Measurements from ENCODE around the gene CD177.
"Not testable (repeated sequence)": the region's sequence is repeated elsewhere in the genome, so short reads cannot be mapped to it uniquely, and the experiment has no call there.

Gene CD177

DNA sequence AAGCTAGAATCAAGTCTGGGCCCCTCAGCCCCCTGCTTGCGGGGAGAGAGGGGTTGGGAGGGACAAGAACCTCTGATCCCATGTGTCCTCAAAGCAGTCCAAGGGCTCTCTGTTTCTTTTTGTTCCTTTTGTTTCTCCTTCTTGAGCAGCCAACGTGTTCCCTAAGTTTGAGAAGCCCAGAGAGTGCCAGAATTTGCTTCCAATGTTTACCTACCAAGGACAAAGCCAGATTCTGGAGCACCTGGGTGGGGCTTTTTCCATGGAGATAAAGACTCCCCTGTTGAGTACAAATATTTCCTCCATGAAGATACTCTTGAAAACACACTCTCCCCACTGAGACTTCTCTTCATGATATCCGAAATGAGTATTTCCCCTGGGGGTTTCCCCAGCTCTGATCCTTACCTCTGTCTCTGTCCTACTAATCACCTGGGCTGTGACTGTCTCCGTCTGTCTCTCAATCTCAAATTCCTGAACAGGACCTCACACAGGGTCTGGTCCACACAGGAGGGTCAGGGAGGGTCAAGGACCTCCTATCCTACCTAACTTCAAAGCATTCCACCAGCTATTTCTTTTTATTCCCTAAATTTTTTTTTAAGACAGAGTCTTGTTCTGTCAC is 27.4 kb downstream of the CD177 start:
- no peak for DNase-seq (ENCODE audit: low read depth)

DNA sequence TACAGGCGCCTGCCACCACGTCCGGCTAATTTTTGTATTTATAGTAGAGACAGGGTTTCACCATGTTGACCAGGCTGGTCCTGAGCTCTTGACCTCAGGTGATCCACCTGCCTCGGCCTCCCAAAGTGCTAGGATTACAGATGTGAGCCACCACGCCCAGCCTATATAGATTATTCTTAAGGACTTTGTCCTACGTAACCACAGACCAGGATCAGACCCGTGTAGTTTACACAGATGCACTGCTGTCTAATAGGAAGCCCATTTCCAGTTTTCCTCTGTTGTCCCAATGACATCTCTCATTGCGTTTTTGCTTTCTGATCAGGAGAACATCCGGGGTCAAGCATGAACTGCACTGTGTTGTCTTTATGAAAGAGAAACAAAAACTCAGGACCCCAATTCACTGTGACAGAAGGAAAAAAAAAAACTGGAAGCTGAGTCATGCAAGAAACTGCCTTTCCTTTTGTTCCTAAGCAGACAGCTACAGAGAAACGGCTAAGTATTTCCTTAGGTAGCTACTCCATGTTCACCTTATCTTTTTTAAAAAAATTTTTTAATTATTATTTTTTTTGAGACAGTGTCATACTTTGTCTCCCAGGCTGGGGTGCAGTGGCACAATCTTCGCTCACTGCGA is 29.2 kb downstream of the CD177 start:
- DNase-seq (ENCODE audit: low read depth) = not testable (repeated sequence)

DNA sequence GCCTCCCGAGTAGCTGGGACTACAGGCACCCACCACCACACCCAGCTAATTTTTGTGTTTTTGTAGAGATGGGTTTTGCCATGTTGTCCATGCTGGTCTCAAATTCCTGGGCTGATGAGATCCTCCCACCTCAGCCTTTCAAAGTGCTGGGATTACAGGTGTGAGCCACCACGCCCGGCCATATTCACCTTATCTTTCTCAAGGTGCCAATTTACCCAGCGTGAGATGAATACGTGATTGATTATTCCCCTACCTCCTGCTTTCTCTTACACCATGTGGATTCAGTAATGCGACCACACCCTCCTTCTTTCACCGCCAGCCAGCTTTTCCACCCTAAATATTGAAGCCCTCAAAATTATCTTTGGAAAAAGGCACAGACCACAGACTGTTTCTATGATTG is 29.8 kb downstream of the CD177 start:
- not testable (repeated sequence) for DNase-seq (ENCODE audit: low read depth)

DNA sequence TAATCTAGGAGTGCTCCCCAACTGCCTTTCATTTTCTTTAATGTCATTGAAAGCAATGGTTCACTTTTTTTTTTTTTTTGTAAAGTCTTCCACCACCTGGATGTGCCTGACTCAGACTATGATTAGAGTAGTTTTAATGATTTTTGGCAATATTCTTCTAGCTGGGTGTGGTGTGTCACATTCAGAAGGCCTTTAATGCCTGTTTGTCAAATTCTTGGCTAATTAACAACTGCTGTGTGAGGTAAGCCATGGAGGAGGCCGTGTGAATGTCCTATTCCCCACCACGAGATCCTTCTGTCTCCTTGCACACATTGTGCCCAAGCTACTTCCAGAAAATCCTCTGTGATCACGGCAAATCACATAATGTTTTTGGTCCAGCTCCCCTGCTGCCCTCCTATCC is 30.3 kb downstream of the CD177 start:
- not testable (repeated sequence) for DNase-seq (ENCODE audit: low read depth)

DNA sequence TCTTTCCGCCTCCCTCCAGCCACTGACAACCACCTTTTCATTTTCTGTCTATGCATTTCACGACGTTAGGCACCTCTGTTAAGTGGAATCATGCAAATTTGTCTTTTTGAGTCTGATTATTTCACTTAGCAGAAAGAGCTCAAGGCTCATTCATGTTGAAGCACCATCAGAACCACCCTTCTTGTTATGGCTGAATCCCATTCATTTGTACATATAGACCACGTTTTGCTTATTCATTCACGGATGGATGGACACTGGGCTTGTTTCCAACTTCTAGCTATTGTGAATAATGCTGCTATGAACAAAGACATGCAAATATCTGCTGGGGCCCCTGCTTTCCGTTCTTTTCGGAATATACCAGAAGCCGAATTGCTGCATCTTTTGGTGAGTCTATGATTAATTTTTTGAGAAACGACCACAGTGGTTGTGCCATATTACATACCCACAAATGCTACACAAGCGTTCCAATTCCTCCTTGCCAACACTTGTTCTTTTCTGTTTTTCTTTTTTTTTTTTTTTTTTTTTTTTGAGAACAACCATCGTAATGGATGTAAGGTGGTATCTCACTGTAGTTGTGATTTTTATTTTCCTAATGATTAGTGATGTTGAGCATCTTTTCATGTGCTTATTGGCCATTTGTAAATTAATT is 37.5 kb downstream of the CD177 start:
- DNase-seq (ENCODE audit: low read depth) = not testable (repeated sequence)

DNA sequence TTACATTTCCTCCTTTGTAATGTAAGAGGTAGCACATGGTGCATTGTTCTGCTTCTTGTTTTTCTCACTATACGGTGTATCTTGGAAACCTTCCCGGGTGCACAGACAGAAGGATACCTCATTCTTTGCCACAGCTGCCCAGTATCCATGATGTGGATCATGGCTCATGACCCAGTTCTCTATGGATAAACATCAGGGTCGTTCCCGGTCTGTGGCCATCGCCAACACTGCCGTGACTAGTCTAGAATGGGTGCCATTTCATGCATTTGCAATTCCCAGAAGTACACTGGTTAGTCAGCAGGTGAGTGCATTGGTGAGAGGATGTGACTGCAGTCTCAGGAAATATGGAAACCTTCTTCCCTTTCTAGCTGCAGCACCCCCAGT is 38.1 kb downstream of the CD177 start:
- DNase-seq (ENCODE audit: low read depth) = not testable (repeated sequence)

DNA sequence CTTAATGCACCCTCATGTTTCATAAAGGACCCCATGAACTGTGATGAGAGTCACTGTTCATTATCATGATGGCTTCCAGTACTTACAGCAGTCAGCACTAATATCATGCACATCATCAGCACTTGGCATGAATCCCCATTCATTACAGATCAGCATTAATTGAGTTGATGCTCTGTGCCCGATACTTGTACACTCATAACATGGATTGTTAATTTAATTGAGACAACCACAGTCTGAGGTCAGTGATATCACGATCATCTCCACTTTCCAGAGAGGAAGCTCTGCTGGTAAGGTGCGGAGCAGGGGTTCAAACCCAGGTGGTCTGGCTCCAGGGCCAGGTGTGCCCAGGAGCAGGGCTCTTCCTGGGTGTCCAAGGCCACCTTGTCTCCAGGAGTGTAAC is 40.0 kb downstream of the CD177 start:
- not testable (repeated sequence) for DNase-seq (ENCODE audit: low read depth)

DNA sequence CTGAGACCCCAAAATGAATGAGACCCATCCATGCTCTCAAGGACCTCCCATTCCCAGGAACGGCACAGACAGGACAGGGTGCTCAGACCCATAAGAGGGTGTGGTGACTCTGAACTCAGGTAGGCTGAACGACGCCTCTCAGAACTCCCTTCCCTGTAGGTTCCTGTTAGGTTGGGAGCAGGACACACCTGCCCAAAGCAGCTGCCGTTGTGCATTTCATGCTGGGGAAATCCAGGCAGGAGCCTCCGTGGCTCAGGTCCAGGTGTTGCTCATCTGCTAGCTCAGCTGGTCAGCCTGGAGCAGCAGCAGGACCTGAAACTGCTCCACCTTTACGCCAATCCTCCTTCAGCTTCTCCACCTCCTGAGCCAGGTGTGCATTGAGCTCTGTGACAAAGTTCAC is 42.1 kb downstream of the CD177 start:
- no peak for DNase-seq (ENCODE audit: low read depth)

DNA sequence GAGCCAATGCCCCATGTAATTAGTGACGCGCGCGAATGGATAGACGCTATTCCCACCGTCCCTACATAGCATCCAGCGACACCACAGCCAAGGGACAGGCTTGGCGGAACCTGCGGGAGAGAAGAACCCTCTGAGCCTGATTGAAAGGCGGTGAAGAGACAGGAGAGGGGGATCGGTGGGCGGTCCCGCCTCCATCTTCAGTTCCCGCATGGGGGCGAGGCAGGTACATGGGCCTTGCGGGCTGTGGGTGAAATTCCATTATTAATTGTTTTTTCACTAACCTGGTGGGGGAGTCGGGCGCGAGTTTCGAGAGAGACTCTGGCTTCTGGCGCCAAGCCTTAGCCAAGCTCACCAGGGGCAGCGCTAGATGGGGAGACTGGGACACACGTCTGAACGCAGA is 52.8 kb downstream of the CD177 start:
- no peak for DNase-seq (ENCODE audit: low read depth)

DNA sequence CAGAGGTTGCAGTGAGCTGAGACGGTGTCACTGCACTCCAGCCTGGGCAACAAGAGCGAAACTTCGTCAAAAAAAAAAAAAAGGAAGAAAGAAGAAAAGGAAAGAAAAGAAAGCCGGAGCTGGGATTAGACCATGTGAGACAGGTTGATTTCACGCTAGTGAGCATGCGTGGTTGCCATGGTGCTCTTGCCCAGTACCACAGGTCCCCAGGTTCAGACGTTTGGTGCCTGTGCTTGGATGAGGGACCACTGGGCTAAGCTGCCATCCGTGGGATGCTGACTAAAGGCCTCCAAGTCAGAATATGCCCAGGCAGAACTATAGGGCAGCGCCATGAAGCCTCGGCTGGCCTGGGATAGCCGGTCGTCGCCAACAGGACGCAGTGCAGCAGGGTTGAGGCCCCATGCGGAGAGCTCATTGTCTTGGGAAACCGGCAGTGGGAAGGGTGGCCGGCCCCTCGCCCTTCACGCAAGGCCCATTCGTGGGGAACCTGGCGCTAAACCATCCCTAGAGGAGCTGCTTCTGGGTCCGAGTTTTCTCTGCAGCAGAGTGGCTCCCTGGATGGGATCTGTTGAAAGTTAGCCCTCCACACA is 54.0 kb downstream of the CD177 start:
- DNase-seq (ENCODE audit: low read depth) = no peak

DNA sequence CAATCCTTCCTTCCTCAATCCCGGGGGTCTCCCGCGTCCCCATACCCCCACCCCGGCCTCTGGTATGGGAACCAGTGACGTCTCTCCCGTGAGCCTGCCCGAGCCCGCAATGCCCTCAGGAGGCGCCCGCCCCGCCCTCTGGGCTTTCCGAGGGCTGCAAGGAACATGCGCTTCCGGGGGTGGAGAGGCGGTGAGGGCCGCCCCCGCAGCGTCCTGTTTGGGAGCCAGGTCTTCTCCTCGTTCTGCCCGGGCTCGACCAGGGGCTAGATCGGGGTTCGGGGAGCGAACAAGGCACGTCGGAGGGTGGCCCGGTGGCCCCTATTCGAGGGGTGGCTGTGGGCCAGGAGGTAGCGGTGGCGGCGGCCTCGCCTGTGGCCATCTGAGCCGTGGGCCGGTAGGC is 54.6 kb downstream of the CD177 start:
- no peak for DNase-seq (ENCODE audit: low read depth)

DNA sequence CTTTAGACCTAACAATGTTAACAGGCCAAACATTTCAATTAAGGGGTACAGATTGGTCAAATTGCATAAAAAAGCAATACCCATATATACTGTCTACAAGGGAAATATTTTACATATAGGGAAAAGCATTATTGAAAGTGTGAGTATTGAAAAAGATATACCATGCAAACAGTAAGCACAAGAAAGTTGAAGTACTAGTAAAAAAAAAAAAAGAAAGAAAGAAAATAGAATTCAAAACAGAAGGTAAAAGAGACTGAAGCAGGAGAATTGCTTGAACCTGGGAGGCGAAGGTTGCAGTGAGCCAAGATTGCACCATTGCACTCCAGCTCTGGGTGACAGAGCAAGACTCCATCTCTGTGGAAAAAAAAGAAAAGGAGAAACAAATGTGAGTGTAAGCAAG is 55.9 kb downstream of the CD177 start:
- no peak for DNase-seq (ENCODE audit: low read depth)

DNA sequence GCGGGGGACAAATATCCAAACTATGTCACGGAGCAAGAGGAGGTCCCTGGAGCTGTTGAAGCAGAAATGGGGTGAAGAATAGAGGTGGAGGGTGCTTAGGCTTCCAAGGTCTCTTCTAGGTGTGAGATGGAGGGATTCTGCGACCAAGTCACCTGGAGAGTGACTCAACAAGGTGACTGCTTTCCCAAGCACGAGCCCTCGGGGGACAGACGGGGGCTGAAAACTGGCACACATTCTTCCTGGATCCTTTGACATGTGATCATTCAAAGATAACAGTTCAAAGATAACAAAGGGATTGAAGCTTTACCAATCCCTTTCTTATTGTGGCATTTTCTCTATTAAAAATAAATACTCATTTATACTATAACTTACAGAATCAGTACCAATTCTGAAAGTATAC is 59.0 kb downstream of the CD177 start:
- no peak for DNase-seq (ENCODE audit: low read depth)

Data from stimulated activated CD8-positive, alpha-beta memory T cell treated with anti-CD3 and anti-CD28 coated beads, Interleukin-7, amount 100 ng/mL, for 24 hours (primary cell).